ENCODE results near the gene AP1G1.
A peak's percentile ranks its signal among the peaks of the same experiment; 100 is the strongest.
"Not testable (repeated sequence)": the region's sequence is repeated elsewhere in the genome, so short reads cannot be mapped to it uniquely, and the experiment has no call there.

Gene AP1G1

DNA sequence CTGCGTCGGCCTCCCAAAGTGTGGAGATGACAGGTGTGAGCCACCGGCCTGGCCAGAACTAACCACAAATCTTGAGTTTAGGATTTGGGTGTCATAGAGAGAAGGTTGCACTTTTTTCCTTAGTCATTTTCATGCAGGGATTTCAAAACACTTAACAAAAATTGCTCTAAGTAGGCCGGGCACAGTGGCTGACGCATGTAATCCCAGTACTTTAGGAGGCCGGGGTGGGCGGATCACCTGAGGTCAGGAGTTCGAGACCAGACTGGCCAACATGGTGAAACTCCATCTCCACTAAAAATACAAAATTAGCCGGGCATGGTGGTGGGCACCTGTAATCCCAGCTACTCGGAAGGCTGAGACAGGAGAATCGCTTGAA lies 1.5 kb upstream of the AP1G1 start:
- DNase-seq (ENCODE audit: low read depth in 2 of 2) = not testable (repeated sequence)

DNA sequence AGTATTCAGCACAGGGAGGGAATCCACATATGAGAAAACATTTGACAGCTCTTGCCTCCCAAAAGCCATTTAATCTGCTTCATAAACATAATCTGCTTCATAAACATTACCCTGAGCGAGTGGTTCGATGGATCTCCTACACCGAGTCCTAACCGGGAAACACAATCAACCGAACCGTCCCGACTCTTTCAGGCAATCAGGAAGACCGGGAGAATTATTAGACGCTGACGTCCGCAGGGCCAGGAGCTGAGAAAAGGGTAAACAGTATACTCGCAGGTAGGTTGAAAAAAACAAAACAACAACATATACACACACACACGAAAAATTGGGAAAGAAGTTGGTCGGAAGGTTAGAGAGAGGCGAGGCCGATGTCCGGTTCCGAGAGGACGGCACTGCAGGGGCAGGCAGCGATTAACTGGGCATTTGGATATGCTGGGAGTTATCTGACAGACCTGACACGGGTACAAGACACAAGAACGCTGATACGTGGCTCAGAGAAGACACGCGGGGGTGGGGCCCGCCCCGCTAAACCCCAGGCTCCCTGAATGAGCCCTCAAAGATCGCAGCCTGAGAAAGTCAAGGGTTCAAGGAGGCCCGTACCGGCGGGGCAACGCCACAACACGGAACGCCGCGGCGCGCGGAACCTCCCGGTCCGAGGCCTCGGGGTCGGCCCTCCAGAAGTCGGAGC lies 585 bp downstream of the AP1G1 start:
- DNase-seq (ENCODE audit: low read depth in 2 of 2) = peak; percentile 27 to 38

DNA sequence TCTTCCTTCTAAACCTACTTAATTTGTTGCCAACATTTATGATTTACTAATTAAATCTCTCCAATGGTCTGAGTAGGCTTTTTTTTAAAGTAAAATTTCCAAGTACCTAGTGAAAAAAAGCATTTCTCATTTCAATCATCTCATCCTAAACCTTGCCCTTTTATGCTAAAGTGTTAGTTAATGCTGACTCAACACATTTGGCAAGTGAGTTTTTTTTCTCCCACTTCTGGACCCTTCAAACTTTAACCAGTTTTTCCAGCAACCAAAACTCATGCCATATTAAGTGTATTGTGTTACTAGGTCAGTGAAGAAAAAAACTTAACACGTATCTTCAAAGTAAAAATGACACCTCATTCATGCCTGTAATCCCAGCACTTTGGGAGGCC lies 5.3 kb downstream of the AP1G1 start:
- no peak for DNase-seq (ENCODE audit: low read depth in 2 of 2)

DNA sequence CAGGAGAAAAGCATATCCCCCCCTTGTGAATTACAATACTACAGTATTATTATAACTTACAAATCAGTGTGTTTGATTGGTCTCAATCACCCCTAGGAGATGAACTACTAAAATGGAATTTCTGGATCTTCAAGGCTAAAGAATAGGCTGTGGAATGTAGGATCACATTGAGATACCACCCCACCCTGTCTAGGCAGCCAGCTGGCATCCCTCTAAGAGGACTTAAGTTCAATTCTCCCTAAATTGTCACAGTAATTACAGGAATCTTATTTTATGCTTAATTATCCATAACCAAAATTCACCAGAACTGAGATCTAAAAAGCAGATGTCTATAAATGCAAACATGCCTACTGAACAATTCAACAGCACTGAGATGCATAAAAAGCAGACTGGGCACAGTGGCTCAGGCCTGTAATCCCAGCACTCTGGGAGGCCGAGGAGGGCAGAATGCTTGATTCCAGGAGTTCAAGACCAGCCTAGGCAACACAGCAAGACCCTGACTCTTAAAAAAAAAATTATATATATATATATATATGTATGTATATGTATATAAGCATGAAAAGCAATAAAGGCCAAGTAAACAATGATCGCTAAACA lies 12.0 kb downstream of the AP1G1 start:
- no peak for DNase-seq (ENCODE audit: low read depth in 2 of 2)

DNA sequence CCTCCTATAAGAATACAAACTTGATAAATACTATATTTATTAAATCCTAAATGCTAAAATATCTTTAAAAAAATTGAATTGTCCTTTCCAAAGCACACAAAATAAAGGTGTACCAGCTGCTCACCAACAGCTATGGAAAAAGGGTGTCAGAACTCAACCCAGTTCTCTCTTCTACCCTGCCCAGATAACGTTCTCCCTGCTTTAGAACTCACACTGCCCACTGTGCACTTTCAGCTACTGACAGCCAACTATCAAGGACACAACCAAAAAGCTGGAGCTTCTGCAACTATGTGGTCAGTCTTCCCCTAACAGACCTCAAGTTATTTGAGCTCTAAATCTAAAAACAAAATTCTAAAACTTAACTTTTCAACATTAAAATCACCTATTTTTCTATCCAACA lies 13.7 kb downstream of the AP1G1 start:
- DNase-seq (ENCODE audit: low read depth in 2 of 2) = no peak

DNA sequence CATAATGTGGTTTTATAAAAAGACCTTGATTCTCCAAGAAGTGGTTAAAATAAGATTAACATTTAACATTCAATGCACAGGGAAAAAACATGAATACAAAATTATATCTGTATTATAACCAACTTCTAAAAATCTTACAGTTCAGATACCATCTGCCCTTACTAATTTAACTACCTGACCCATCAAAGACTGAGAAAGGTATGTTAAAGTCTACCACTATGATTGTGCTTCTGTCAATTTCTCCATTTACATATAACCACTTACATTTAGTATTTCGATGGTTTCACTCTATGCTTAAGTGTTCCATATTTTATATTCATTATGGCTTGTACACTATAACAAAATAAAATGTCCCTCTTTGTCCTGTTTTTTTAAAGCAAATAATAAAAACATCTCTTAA lies 14.6 kb downstream of the AP1G1 start:
- DNase-seq (ENCODE audit: low read depth in 2 of 2) = no peak

DNA sequence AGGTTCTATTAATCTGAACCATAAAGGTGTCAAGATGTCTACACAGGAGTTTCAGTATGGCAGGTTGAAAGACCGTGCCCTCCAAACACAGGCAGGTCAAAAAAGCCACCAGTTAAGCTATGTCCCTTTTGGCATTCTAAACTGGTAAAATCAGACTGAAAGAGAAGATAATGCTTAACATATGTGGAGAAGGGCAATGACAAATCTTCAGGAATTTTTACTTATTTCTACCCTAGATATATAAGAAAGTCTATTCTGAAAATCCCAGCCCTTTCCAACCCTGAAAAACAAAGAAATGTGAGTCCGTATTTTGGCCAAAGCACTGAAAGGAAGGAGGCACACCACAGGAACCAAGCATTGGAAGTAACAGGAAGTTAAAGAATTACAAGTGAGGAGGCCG lies 16.5 kb downstream of the AP1G1 start:
- DNase-seq (ENCODE audit: low read depth in 2 of 2) = no peak

DNA sequence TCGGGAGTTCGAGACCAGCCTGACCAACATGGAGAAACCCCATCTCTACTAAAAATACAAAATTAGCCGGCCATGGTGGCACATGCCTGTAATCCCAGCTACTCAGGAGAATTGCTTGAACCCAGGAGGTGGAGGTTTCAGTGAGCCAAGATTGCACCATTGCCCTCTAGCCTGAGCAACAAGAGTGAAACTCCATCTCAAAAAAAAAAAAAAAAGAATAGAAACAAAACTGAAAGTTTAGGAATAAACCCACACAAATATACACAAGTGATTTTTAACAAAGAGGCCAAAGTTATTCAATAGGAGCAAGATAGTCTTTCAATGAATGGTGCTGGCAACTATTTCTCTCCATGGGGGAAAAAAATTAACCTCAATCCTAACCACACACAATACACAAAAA lies 18.3 kb downstream of the AP1G1 start:
- DNase-seq (ENCODE audit: low read depth in 2 of 2) = not testable (repeated sequence)

DNA sequence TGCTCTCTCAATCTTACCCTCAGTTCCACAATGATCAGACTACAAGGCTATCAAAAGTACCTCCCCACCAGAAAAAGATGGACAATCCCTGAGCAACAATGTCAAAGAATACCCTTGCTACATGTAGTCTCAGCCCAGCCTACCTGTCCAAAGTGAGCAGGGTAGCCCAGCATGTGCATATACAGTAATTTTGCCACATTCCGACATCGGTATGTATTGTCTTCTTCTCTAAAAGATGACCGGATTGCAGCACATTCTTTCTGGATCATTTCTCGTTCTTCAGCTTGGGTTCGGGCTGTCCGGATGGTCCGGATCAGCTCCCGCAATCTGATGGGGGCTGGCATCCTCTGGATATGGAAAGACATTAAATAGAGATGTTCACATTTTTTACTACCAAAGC lies 19.5 kb downstream of the AP1G1 start:
- no peak for DNase-seq (ENCODE audit: low read depth in 2 of 2)

DNA sequence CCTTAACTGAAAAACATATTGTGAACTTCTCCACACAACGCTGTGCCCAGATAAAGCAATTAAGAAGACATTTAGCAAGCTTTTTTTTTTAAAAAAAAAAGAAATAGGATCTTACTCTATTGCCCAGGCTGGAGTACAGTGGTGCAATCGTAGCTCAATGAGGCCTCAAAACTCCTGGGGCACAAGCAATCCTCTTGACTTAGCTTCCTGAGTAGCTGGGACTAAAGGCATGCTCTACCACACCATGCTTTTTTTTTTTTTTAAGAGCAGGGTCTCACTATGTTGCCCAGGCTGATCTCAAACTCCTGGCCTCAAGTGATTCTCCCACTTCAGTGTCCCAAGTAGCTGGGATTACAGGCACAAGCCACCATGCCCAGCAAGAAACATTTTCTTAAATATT lies 20.1 kb downstream of the AP1G1 start:
- no peak for DNase-seq (ENCODE audit: low read depth in 2 of 2)

DNA sequence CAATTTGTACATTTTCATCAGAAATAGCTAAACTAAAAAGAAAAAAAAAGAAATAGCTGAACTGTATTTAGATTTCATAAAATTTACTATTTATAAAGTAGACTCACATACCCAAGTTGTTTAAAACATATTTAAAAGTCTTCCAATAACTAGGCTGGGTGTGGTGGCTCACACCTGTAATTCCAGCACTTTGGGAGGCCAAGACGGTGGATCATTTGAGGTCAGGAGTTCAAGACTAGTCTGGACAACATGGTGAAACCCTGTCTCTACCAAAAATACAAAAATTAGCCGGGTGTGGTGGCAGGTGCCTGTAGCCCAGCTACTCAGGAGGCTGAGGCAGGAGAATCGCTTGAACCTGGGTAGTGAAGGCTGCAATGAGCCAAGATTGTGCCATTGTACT lies 23.5 kb downstream of the AP1G1 start:
- not testable (repeated sequence) for DNase-seq (ENCODE audit: low read depth in 2 of 2)

DNA sequence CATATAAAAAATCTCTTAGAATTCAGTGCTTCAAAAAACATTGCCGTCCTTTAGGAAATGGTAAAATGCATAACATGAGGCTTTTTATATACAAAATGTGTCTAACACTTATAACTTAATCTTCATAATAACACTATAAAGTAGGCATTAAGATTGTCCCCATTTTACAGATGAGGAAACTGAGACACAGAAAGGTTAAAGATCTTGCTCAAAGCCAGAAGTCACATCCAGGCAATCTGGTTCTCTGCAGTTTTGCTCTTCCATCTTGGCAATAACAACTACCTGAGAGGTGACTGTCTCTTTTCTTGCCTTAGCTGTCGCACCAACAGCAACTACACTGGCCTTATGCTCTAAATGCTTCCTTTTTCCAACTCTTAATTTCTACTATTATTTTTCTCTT lies 24.5 kb downstream of the AP1G1 start:
- no peak for DNase-seq (ENCODE audit: low read depth in 2 of 2)

DNA sequence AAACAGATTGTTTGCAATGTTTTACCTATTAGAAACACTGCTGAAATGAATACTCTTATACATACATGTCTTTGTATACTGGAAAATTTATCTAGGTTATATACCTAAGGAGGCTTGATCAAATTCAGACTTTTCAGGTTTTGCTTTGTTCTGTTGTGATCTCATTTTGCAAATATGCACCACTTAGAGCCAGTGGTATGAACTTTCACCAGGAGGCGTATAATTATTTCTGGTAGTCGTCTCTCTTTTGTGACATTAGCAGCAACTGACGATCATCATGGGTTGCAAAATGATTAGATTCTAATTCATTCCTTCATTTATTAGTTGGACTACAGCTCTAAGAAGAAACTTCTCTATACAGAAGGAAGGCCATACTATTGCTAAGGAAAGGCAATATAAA lies 26.9 kb downstream of the AP1G1 start:
- no peak for DNase-seq (ENCODE audit: low read depth in 2 of 2)

DNA sequence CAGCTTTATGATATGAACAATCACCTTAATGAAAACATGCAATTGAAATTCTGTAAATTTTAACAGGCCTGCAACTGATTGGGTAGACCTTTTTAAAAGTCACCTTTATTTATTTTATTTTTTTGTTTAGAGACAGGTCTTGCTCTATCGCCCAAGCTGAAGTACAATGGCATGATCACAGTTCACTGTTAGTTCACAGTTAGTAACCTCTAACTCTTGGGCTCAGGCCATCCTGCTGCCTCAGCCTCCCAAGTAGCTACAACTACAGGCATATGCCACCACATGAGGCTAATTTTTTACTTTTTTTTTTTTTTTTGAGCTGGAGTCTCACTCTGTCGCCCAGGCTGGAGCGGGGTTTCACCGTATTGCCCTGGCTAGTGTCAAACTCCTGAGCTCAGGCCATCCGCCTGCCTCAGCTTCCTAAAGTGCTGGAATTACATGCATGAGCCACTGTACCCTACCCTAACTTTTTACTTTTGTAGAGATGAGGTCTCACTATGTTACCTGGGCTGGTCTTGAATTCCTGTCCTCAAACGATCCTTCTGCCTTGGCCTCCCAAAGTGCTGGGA lies 28.0 kb downstream of the AP1G1 start:
- no peak for DNase-seq (ENCODE audit: low read depth in 2 of 2)

DNA sequence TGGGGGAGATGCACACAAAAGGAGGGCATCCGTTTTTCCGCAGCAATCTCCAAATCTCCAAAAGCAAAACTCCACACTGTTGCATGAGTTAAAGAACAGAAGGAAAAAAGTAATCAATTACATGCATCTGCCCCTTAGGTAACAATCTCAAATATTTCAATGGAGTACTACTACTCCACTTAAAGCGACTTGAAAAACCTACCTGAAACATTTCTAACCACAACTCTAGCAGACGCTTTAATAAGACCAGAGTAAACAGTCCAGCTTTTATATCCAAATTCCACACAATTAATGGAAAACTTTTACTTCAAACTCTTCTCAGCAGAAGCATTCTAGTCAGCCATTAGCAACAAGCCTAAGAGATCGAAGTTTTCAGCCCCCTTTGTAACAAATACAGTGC lies 29.9 kb downstream of the AP1G1 start:
- no peak for DNase-seq (ENCODE audit: low read depth in 2 of 2)

DNA sequence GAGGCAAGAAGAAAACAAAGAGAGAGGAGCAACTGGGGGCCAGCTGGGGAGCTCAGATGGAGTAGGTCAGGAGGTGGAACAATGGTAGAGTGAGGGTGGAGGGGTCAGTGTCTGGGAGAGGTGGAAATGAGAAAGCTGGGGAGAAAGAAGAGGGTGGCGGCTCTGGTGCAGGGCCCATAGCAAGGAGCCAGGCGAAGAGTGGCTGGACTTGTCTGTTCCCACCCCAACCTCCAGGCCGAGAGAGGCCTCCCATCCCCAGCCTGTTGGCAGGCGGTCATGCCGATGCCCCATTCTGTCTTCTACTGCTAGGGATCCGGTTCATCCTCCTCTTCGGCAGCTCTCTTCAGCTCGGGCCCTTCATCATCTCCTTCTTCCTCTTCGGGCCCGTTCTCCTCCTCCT lies 31.3 kb downstream of the AP1G1 start:
- no peak for DNase-seq (ENCODE audit: low read depth in 2 of 2)

DNA sequence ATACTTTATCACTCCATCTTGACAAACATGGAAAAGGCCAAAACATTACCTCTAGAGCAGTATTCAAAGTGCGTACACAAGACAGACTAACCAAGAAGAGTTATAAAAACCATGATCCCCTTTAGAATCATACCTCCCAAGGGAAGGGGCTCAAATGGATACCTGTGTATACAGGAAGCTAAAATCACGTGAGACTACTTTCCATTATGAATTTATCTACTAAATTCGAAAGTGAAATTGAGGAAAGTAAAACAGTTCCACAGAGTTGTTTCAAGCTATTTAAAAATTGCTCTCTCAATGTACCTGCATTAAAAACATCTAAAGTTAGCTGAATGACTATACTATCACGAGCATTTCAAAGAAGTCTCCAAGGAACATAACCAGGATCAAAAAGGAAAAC lies 32.7 kb downstream of the AP1G1 start:
- DNase-seq (ENCODE audit: low read depth in 2 of 2) = no peak

DNA sequence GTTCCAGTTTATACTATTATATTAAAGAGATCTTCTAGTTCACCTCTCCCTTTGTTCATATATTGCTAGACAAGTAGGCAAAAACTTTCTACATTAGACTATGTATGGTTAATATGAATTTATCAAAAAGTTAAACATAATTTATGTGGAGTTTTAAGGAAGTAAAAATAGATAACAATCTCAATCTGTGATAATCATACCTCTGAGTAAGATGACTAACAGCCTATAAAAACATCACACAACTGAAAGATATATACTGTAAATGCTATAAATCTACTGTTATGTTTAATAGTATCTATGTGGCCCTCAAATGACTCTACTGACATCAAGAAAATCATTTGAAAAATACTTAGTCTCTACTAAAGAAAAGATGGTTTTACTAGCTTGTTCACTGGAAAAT lies 37.1 kb downstream of the AP1G1 start:
- no peak for DNase-seq (ENCODE audit: low read depth in 2 of 2)

DNA sequence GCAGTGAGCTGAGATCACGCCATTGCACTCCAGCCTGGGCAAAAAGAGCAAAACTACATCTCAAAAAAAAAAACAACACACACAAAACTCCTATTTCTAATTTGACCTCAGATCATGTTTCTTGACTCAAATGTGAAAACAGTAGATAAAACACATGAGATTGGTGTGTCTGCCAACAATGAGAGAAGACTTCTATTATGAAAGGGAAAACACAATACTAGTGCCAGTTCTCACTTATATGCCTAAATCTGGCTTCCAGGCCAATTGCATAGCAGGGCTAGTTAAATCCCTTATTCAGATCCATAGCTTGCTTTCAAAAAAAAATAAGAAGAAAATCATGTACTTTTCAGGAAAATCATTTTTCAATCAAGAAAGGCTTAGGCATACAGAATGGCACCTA lies 39.4 kb downstream of the AP1G1 start:
- DNase-seq (ENCODE audit: low read depth in 2 of 2) = no peak

DNA sequence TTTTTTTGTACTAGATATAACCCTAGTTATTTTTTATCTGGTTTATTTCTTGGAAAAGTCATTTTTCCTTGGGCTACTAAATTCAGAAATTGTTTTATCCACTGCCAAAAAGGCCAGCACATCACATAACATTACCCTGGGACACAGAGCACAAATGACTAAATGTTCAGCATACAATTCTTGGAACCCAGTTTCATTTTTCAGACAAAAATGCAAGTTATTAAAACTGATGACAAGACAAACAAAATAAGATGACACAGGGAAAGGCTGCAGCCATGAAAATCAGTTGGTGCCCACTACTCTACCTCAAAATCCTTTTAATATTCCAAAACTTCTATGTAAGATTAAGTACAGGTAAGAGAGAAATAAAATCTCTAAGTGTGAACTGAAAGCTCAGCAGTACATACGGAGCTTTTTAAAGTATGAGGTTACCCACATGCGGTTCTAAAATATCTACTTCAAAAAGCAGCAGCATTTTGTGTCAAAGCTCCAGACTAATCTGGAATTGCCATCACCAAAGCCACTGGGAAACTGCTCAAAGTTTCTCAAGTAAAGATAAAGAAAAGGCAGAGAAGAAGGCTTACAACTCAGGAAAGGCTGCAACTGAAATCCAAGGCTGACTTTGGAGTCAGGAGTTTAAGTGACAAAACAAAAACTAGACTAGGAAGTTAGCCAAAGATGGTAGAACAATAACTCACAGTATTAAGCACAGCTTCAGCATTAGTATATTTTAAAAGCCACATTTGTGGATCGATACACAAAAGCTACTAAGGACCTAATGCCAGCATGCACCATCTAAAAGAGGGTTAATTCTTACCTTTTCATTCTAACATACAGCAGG lies 41.4 kb downstream of the AP1G1 start:
- DNase-seq (ENCODE audit: low read depth in 2 of 2) = no peak

DNA sequence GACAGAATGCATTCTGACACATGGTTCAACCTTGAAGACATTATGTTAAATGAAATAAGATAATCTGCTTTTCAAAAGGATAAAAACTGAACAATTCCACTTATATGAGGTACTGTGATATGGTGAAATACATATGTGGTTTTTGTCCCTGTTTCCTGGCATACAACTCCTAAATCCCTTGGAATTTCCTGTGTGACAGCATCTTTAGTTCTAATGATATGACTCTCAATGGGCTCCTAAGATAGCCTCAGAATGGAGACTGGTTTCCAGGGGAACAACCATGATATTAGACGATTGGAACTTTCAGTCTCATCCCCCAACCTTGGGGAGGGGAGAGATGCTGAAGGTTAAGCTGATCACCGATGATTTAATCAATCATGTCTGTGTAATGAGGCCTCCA lies 46.4 kb downstream of the AP1G1 start:
- no peak for DNase-seq (ENCODE audit: low read depth in 2 of 2)

DNA sequence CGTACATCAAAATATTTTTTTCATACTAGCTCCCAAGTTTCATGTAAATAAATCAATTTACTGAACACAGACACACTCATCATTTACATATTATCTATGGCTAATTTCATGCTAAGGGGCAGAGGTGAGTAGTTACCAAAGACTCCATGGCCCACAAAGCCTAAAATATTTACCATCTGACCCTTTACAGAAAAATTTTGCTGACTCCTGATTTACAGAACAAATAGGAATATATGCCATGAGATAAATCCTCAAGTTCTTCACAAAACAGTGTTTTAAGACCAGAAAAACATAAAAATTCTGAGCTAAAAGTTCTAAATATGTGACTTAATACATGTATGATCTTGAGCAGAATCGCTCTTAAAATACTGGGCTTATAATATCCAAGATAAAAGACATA lies 47.5 kb downstream of the AP1G1 start:
- DNase-seq (ENCODE audit: low read depth in 2 of 2) = no peak

DNA sequence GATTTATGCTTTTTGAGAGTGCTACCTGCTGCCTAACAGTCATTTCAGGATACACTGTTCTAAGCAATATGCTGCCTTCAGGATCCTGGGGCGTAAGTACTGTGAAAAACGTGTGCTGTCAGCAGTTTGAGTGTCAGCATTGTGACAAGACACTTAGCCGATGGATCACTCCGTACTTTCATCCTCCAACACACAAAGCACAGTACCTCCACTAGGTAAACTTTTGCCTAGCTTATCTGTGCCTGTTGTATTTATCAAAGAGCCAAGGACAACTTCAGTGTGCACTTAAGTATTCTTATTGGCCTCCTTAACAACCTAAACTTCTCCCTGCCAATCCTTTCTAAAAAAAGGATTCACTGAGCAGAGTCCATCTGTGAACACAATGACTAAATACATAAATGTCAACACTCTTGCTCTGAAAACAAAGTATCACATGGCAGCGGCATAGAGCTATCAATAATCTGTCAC lies 50.3 kb downstream of the AP1G1 start:
- no peak for DNase-seq (ENCODE audit: low read depth in 2 of 2)
